ENCODE results near the gene CLCF1.

The CLCF1 gene

GRCh38 chr11:67374571-67375281 lies 1.3 kb upstream of the CLCF1 start:
- no peak for DNase-seq (ENCODE audit: low read depth)

DNA sequence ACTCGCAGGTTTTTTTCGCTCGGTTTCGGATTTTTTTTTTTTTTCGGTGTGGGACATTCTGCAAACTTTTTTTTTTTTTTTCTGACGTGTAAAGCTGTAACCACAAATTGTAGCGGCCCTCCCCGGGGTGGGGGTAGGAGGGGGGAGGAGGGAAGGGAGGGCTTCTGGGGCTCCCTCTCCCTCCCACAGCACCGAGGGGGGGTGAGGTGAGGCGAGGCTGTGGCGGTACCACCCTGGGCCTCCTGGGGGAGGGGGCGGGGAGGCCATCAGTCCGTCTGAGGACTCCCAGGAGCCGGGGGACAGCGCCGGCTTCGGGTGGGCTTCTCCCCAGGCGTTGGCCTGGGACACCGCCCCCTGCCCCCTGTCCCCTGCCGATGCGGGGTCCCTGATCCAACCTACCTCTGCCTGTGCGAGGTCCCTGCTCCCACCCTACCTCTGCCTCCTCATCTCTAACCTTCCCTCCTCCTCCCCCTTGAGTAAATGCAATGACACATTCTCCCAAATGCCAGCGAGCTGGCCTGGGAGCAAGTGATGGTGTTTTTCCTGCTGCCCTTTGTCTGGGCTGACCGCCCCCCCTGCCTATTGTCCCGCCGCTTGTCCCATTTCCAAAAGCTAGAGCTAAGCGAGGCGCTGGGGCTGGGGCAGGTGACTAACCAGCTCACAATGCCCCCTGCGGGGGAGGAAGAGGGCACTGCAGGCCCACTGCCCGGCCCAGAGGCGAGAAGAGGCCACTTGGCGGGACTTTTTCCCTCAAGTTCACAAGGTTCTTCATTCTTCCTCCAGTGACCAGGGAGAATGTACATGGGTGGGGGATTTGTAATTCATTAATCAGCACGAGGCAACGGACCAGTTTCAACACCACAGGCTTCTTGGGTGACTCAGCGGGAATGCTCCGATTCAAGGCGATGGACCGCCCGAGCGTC lies 511 bp upstream of the CLCF1 start:
- DNase-seq (ENCODE audit: low read depth) = no peak

- DNase-seq (ENCODE audit: low read depth) = no peak
Observed at GRCh38 chr11:67372321-67372992, 941 bp downstream of the CLCF1 start.

DNA sequence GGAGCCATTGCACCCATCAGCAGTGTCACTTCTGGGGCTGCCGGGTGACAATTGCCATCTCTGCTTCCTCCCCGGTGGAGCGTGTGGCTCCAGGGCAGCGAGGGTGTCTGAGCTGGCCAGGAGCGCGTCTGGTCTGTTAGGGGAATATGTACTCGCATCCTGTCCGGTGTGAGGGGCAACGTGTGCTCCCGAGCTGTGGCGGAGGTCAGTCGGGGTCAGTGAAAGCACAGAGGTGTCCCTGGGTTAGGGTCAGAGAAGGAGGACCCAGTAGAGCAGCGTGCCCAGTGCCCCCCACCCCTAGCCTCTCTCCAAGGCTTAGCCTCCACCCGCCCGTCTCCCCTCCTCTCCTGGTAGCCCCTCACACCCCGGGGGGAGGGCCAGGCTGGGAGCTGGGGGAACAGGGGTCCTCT lies 1.5 kb downstream of the CLCF1 start:
- DNase-seq (ENCODE audit: low read depth) = no peak

GRCh38 chr11:67371189-67371910 lies 2.0 kb downstream of the CLCF1 start:
- DNase-seq (ENCODE audit: low read depth) = no peak

- DNase-seq (ENCODE audit: low read depth) = no peak
Observed at GRCh38 chr11:67370351-67371076, 2.9 kb downstream of the CLCF1 start.

DNA sequence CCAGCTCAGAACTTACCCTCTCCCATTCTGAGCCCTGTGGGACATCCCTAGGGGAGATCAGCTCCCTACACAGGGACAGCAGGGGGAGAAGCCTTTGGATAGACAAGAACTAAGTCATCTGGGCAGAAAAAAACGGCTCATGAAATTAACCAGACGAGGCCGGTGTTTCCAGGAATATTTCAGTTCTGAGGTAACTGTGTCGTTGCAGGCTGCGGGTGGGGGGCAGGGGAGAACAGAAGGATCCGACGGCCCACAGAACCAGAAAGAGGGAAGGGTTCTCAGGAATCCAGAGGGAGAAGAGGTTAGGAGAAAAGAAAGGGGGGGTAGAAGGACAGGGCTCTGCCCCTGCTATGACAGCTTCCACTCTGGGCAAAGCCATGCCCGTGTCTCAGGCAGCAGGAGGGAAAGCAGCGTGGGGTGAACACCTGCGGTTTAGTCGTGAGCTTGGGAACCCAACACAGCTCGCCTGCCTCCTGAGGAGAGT lies 3.6 kb downstream of the CLCF1 start:
- no peak for DNase-seq (ENCODE audit: low read depth)

- DNase-seq (ENCODE audit: low read depth) = no peak
Observed at GRCh38 chr11:67369275-67369674, 4.1 kb downstream of the CLCF1 start.

- no peak for DNase-seq (ENCODE audit: low read depth)
Observed at GRCh38 chr11:67368621-67369020, 4.8 kb downstream of the CLCF1 start.

- no peak for DNase-seq (ENCODE audit: low read depth)
Observed at GRCh38 chr11:67367761-67368227, 5.6 kb downstream of the CLCF1 start.

DNA sequence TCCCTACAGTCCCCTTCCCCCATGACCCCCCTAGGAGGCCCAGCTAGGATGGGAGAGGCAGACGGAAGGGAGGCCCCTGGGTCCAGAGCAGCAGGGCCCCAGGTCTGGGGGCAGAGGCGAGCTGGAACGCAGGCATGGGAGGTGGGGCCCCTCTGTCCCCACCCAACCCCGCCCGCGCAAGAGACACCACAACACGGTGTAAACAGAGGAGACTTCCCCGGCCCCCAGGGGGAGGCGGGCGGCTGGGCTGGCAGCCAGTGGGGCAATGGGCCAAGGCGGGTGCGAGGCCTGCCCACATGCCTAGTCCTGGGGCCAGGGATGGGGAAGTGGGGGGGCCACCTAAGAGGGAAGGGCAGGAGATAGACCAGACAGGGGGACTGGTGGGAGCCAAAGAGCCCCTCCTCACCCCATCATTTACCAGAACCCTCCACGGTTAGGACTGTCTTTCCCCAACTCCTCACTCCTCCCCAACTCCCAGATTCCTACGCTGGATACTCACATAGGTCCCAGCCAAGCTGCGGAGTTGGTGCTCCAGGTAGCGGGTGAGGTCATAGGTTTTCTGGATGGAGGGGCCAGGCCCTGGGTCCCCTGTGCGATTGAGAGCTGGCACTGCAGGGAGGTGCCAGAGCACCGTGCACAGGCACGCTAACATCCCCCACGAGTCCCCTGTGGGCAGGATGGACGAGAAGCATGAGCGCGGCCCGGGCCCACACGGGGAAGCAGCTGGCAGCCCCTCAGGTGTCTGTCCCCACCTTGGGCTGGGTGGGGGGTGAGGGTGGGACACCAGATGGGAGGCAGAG lies 6.2 kb downstream of the CLCF1 start:
- no peak for DNase-seq (ENCODE audit: low read depth)

- DNase-seq (ENCODE audit: low read depth) = no peak
Observed at GRCh38 chr11:67366546-67366945, 6.9 kb downstream of the CLCF1 start.

DNA sequence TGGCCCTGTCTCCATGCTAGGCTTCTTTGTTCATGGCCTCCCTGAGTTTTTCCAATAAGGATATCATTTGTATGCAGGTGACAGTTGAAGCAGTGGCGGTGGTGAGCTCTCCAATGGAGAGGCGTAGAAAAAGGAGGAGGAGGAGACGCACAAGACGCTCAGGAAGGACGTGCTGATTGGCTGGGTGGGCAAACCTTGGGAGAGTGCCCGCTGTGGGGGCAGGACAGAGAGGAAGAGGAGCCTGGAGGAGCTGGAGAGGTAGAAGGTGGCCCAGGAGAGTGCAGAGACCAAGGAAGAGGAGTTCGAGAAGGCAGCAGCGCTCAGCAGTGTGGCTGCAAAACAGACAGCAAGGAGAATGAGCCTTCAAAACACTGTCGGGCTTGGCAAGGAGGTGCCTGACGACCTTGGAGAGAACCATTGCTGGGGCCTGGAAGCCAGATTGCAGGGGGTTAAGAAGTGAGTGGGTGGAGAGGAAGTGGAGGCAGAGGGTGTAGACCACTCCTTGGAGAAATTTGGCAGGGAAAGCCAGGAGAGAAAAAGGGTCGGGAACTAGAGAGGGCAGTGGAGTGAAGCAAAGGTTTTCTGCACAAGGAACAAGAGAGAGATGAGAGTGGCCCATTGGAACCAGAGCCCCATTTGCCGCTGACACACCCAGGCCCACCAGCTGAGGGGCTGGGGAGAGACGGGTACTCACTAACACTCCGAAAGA lies 7.5 kb downstream of the CLCF1 start:
- no peak for DNase-seq (ENCODE audit: low read depth)

GRCh38 chr11:67364783-67365722 lies 8.3 kb downstream of the CLCF1 start:
- no peak for DNase-seq (ENCODE audit: low read depth)

GRCh38 chr11:67364169-67364568 lies 9.2 kb downstream of the CLCF1 start:
- no peak for DNase-seq (ENCODE audit: low read depth)

GRCh38 chr11:67357831-67358670 lies 15.3 kb downstream of the CLCF1 start:
- no peak for DNase-seq (ENCODE audit: low read depth)

DNA sequence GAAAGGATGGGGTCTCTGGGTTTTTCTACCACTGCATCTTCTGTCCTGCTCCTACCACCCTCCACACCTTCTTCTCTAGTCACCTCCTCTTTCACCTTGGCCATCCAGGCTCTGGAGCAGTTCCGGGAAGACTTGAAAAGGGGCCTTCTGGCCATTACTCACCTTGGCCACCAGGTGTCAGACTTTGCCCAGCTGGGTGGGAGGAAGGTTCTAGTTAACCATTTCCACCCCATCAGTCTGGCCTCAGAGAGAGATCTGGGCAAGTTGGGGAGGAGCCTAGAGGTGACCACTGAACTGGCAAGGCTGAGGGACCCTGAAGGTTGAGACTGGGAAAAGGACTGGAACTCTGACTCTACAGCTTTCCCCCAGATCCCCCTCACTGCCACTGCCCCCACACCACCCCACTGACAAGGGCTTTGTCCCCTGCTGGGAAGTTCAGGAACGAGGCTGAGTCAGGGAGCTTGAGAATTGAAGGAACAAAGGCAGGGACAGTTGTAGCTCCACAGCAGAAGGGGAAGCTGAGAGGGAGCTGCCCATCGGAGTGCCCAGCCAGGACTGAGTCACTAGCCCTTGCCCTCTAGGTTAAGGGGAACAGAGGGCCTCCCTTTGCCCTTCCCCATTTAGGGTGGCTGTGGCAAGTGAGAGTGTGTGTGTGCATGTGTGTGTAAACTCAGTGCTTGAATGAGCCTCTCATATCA lies 16.4 kb downstream of the CLCF1 start:
- DNase-seq (ENCODE audit: low read depth) = peak; percentile 62

Measured in activated T-cell treated with anti-CD3 and anti-CD28 coated beads for 48 hours (primary cell).